GM19035 (cell line): ENCODE data around the gene ARHGAP25.

Experiments used
- ATAC-seq: cut with Tn5 transposase; IDR thresholded peaks from one replicate; pipeline ENCODE4 v1.9.1; 2021; ENCODE audit not compliant: unreplicated experiment

Gene ARHGAP25

GRCh38 chr2:68716604-68717304 is 17.9 kb upstream of the ARHGAP25 start:
- no peak for ATAC-seq

GRCh38 chr2:68717305-68717661 is 17.3 kb upstream of the ARHGAP25 start:
- ATAC-seq, result no peak

DNA sequence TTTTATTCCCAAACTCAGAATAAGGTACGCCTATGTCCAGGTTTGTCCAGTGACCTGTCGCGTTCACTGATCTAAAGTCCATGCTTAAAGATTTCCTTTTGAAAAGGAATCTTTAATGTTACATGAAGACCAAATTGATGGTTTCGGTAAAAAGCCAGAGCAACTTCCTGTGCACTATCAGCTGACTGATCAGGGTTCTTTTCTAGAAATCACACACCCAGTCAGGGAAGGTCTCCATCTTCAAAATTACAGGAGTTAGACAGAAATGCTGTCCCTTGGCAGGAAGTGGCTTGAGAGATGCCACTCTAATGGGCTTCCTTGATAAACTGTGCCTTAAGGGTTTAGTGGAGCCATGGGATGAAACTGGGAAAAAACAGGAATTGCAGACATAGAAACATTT is 14.7 kb upstream of the ARHGAP25 start:
- ATAC-seq, result no peak

DNA sequence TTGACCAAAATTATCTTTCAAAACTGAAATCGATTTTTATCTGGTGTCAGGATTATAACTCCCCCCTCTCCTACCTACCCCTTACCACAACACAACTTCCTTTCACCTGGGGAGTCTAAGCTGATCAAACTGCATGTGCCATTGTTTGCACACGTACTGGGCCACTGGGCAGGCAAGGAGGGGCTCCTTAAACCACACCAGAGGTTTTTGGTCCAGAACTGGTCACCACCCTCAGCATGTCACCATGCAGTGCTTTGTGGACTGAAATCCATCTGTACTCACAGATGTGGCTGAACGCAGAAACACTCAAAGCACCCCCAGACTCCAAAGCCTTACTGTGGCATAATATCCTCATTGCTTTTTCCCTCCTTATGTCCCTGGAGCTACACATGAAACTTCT is 13.9 kb upstream of the ARHGAP25 start:
- no peak for ATAC-seq

- ATAC-seq, result peak; percentile 50
These were observed 13.0 kb upstream of the ARHGAP25 start for GRCh38 chr2:68721482-68722101.

GRCh38 chr2:68722712-68723111 is 11.9 kb upstream of the ARHGAP25 start:
- no peak for ATAC-seq

GRCh38 chr2:68723181-68723580 is 11.4 kb upstream of the ARHGAP25 start:
- no peak for ATAC-seq

- no peak for ATAC-seq
These were observed 8.5 kb upstream of the ARHGAP25 start for GRCh38 chr2:68726100-68726499.

GRCh38 chr2:68726608-68727367 is 7.8 kb upstream of the ARHGAP25 start:
- peak; percentile 90 for ATAC-seq

DNA sequence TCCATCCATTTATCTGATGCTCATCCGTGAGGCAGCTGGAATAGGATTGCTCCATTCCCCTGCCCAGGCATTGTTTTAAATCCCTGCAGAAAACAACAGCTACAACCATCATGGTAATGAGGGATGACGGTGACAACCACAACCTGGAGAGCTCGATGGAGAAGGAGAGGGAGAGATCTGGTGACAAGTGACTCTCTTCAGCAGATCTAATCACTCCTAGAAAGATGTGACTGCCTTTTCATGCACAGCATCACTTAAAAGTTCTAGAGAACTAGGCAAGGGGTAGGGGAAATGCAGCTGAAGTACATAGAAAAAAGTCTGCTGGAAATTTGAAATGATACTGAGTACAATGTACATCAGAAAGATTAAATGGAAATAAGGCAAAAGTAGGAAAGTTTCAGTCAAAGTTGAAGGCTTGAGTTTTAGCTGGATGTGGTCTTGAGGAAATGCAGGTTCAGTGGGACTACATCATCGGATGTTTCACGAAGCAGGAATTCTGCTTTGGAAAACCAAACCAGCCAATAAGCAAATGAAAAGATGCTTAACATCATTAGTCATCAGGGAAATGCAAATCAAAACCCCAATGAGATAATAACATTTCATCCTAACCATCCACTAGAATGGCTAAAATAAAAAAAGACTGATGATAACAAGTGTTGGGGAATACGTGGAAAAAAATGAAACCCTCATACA is 6.8 kb upstream of the ARHGAP25 start:
- ATAC-seq, result no peak

DNA sequence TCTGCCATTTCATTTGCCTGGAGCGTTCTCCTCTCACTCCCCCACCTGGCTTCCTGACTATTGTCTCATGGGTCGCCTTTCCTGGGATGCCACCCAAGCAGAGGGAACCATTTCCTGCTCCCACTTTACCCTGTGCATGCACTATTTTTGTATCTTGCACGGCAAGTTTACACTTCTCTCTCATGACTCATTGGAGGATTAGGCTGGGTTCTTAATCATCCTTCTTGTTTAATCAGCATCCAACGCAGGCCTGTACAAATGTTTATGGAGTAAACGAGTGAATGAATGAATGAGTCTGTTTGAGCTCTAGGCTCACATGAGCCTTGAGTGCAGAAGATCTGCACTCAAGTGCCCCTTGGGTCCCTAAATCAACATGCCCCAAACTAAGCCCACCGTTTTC is 3.8 kb upstream of the ARHGAP25 start:
- no peak for ATAC-seq

DNA sequence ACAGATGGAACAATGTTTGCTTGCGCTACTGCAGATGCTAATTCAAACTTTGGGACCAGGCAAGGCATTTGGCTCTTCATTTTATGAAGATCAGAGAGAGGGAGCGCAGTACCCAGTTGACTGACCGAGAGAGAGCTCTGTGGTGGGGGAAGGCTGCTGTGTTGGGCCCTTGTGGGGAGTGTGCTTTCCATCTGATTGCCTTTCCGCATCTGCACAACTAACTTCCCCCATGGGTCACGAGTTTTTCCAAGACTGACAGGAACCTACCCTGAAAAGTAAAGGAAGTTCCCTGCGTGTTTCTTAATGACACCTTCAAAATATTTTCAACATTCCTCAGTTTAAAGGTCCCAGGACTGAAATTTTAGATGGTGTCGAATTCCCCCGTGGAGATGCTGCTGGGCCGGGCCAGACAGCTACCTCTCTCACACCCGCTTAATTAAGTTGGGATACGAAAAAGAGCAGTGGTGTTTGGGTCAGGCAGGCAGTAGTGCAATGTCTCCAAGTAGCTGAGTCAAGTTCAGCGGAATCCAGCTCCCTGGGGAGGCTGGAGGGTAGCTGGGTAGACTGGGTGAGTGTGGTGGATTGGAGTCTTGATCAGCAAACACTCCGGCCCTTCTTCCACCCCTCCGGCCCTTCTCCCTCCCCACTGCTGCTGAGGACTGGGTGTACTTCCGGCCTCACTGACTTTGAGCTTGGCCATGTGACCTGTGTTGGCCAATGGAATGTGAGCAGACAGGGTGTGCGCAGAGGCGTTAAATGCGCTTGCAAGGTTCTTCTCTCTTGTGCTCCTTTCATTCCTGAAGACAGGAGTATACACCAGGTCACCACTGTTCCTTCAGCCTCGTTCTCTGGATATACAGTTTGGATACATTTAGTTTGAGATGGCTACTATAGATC is 2.3 kb upstream of the ARHGAP25 start:
- ATAC-seq, result no peak

- no peak for ATAC-seq
These were observed 1.2 kb upstream of the ARHGAP25 start for GRCh38 chr2:68733365-68733764.

- no peak for ATAC-seq
These were observed 435 bp upstream of the ARHGAP25 start for GRCh38 chr2:68734176-68734575.

GRCh38 chr2:68736086-68736485 is 1.5 kb downstream of the ARHGAP25 start:
- no peak for ATAC-seq

DNA sequence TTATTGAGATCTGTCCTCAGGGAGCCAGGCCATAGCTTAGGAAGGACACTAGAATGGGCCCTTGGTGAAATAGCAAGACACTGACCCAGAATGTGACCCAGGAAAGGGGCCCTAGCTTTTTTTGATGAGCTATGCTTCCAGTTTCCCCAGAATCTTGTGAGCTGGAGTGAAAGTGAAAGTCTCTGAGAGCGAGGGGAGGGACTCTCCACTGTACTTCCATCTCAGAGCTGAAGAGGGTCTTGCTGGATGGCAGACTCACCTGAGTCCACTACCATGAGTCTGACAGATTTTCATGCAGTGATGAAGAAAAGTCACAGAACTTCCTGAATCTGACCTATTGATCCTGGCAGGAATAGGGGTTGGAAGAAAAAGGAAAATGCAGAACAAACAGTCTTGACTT is 3.1 kb downstream of the ARHGAP25 start:
- no peak for ATAC-seq

DNA sequence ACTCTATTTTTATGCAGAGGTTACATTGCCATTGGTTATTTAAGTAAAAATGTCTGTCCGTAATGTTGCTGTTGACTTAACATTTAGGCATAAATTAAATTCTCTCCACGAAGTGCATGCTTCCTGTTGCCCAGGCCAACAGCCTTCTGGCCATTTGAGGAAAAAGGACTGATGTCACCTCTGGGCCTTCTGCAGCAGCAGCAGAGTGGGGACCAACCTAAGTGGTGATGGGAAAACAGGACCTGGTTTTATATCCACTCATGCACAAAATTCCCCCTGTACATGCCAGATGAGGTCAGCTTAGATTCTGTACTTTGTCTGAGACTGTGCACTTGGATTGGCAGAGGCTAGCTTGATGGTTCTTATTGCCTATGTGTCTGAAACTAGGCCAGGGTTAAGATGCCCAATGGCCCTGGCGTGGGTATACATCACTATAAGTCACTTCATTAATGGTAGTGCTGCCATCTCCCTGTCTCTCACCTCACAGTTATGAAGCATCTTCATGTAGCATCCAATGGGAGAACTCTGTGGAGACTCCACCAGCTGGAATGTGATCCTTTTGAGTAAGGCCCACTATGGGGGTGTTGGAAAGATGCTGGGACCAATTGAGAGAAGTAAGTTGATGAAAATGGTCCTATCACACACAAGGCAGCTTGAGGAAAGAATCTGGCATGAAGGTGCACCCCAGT is 4.4 kb downstream of the ARHGAP25 start:
- no peak for ATAC-seq

GRCh38 chr2:68739595-68740399 is 5.2 kb downstream of the ARHGAP25 start:
- ATAC-seq, result no peak

DNA sequence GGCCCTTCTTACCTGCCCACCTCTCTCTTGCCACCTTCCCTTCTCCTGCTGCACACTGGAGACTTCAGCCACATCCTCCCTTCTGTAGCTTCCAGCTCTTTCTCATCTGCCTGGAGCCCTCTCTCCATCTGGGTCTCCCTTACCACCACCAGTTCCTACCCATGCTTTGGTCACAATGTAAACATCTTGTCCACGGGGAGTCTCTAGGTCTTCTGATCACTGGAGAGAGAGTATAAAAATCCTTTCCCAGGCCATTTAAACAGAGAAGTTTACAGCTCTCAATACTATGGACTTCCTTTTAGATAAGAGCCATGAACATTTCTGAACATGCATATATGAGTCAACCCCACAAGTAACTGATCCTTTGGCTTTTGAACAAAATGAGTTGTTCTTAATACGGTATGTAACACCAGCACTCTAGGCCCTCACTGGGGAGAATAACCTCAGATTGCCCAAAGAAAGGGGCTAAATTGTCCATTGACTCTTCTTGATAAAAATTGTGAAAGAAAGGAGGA is 5.8 kb downstream of the ARHGAP25 start:
- ATAC-seq, result no peak
